KMS-11 (cell line): ENCODE measurements around the gene CAPS.

Experiments used
- H2AFZ ChIP-seq: fragments of 200-600 bp; sonication (generic); 2 replicates; pipeline ENCODE4 v1.6.1; 2016; ENCODE audit warnings: antibody characterized with exemption, mixed run types, low read depth
- H3K27ac ChIP-seq: fragments of 200-600 bp; sonication (generic); 2 replicates; pipeline ENCODE4 v1.6.1; 2016; ENCODE audit warnings: mild to moderate bottlenecking, mixed run types
- H3K27me3 ChIP-seq: fragments of 200-600 bp; sonication (generic); 2 replicates; pipeline ENCODE4 v1.6.1; 2017; ENCODE audit warnings: mild to moderate bottlenecking, low read depth, mixed run types, moderate library complexity; ENCODE audit not compliant: insufficient read depth
- H3K36me3 ChIP-seq: fragments of 200-600 bp; sonication (generic); 2 replicates; pipeline ENCODE4 v1.6.1; 2017; ENCODE audit warnings: mild to moderate bottlenecking, mixed run types; ENCODE audit not compliant: insufficient read depth
- H3K4me1 ChIP-seq: fragments of 200-600 bp; sonication (generic); 2 replicates; pipeline ENCODE4 v1.6.1; 2016; ENCODE audit warnings: mild to moderate bottlenecking, low read depth, mixed run types; ENCODE audit not compliant: poor library complexity, severe bottlenecking
- H3K4me2 ChIP-seq: fragments of 200-600 bp; sonication (generic); 2 replicates; pipeline ENCODE4 v1.7.0; 2016; ENCODE audit warnings: mild to moderate bottlenecking, mixed run types
- H3K4me3 ChIP-seq: fragments of 200-600 bp; sonication (generic); IDR thresholded peaks from 2 replicates; pipeline ENCODE4 v1.6.1; 2017; ENCODE audit warnings: low read depth, low read length, mixed read lengths; ENCODE audit not compliant: insufficient read depth
- H3K79me2 ChIP-seq: fragments of 200-600 bp; sonication (generic); 2 replicates; pipeline ENCODE4 v1.6.1; 2016; ENCODE audit warnings: low read depth, mixed run types; ENCODE audit not compliant: insufficient read depth
- H3K9ac ChIP-seq: fragments of 200-600 bp; sonication (generic); 2 replicates; pipeline ENCODE4 v1.6.1; 2016; ENCODE audit warnings: mild to moderate bottlenecking, mixed run types
- H4K20me1 ChIP-seq: fragments of 200-600 bp; sonication (generic); 2 replicates; pipeline ENCODE4 v1.6.1; 2016; ENCODE audit warnings: mild to moderate bottlenecking, mixed run types; ENCODE audit not compliant: insufficient read depth
- TF ChIP-seq, protein P1 (sequence below): fragments of 200-600 bp; sonication (generic); conservative IDR thresholded peaks from 2 replicates; pipeline ENCODE4 v1.6.1; 2017; ENCODE audit warnings: low read depth, mild to moderate bottlenecking, antibody characterized with exemption, low read length, moderate library complexity, mixed read lengths

CAPS gene

DNA sequence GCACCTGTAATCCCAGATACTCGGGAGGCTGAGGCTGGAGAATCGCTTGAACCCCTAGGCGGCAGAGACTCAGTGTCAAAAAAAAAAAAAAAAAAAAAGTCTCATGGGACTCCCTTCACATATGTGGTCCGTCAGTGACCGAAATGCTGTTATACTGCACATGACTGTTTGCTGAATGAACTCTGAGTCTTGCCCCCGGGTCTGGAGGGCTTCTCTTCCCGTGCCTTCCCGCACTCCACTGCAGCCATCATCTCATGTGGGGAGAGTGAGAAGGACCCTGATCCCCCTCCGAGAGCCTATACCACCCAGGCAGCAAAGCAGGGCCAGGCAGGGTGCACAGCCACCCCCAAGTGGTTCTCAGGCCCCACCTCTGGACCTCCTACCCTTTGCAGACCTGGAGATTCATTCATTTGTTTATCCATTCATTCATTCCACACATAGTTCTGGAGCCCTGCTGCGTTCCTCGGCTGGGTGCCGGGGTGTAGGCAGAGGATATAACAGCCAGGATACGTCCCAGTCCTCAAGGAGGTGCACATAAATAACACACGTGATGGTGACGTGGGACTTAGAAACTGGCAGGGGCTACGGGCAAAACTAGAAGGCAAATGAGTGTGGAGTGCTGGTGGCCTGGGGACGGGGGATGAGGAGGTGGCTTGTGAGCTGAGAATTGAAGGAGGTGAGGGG lies 24.6 kb upstream of the CAPS start:
- TF ChIP-seq, protein P1, sequence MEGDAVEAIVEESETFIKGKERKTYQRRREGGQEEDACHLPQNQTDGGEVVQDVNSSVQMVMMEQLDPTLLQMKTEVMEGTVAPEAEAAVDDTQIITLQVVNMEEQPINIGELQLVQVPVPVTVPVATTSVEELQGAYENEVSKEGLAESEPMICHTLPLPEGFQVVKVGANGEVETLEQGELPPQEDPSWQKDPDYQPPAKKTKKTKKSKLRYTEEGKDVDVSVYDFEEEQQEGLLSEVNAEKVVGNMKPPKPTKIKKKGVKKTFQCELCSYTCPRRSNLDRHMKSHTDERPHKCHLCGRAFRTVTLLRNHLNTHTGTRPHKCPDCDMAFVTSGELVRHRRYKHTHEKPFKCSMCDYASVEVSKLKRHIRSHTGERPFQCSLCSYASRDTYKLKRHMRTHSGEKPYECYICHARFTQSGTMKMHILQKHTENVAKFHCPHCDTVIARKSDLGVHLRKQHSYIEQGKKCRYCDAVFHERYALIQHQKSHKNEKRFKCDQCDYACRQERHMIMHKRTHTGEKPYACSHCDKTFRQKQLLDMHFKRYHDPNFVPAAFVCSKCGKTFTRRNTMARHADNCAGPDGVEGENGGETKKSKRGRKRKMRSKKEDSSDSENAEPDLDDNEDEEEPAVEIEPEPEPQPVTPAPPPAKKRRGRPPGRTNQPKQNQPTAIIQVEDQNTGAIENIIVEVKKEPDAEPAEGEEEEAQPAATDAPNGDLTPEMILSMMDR = no peak
- H3K4me3 ChIP-seq = no peak overlapping the region
- H3K9ac ChIP-seq = no peak overlapping the region
- no peaks in the 10 kb centered on the region for H3K36me3 ChIP-seq
- no peak overlapping the region for H3K27ac ChIP-seq
- H4K20me1 ChIP-seq = no peaks in the 10 kb centered on the region
- no peak overlapping the region for H3K4me2 ChIP-seq
- no peak overlapping the region for H2AFZ ChIP-seq
- no peaks in the 10 kb centered on the region for H3K79me2 ChIP-seq
- H3K4me1 ChIP-seq = no peaks in the 10 kb centered on the region
- H3K27me3 ChIP-seq = peaks cover 20% of the 10 kb centered on the region; the same call in 1 of the 2 replicates

GRCh38 chr19:5890099-5890498 lies 24.0 kb upstream of the CAPS start:
- H3K79me2 ChIP-seq = no peaks in the 10 kb centered on the region
- no peaks in the 10 kb centered on the region for H3K4me1 ChIP-seq
- H3K27ac ChIP-seq = no peak overlapping the region
- H3K4me3 ChIP-seq = no peak overlapping the region
- no peaks in the 10 kb centered on the region for H3K36me3 ChIP-seq
- no peak overlapping the region for H3K4me2 ChIP-seq
- H3K9ac ChIP-seq = no peak overlapping the region
- peaks cover 17% of the 10 kb centered on the region; the same call in 1 of the 2 replicates for H3K27me3 ChIP-seq
- H2AFZ ChIP-seq = no peak overlapping the region
- TF ChIP-seq, protein P1 = no peak
- H4K20me1 ChIP-seq = no peaks in the 10 kb centered on the region

DNA sequence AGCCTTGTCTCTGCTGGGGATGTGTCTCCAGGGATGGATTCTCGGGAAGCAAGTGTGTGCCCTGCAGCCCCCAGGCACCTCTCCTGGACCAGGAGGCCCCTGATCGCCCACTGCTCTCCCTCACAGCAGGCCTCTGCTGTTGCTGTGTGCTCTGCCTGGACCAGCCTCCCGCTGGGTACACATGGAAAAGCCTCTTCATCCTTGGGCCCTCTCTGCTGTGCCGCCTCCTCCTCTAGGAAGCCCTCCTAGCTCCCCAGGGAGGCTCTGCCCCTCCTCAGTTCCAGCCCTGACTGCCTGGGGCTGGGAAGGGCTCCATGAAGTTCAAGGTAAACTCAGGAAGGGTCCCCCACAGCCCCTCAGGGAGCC lies 22.5 kb upstream of the CAPS start:
- no peak overlapping the region for H3K4me2 ChIP-seq
- H3K79me2 ChIP-seq = no peaks in the 10 kb centered on the region
- no peak overlapping the region for H3K4me3 ChIP-seq
- no peak overlapping the region for H3K27ac ChIP-seq
- H3K9ac ChIP-seq = no peak overlapping the region
- H3K27me3 ChIP-seq = peaks cover 12% of the 10 kb centered on the region; the same call in 1 of the 2 replicates
- no peak overlapping the region for H2AFZ ChIP-seq
- no peaks in the 10 kb centered on the region for H3K36me3 ChIP-seq
- H3K4me1 ChIP-seq = no peaks in the 10 kb centered on the region
- TF ChIP-seq, protein P1 = no peak
- H4K20me1 ChIP-seq = no peaks in the 10 kb centered on the region

- no peak overlapping the region for H3K4me3 ChIP-seq
- no peak overlapping the region for H3K4me2 ChIP-seq
- H3K27me3 ChIP-seq = peaks cover 8% of the 10 kb centered on the region; the same call in 1 of the 2 replicates
- H3K4me1 ChIP-seq = no peaks in the 10 kb centered on the region
- TF ChIP-seq, protein P1 = no peak; the same call in 1 of the 2 replicates
- H4K20me1 ChIP-seq = no peaks in the 10 kb centered on the region
- H3K79me2 ChIP-seq = no peaks in the 10 kb centered on the region
- no peaks in the 10 kb centered on the region for H3K36me3 ChIP-seq
- H3K9ac ChIP-seq = no peak overlapping the region
- H2AFZ ChIP-seq = no peak overlapping the region
- H3K27ac ChIP-seq = no peak overlapping the region
These were observed 21.9 kb upstream of the CAPS start for GRCh38 chr19:5891938-5892771.
